Activated naive CD8-positive, alpha-beta T cell treated with anti-CD3 and anti-CD28 coated beads, Interleukin-2, amount 10 ng/mL, durations not matched to agents 7 days and 5 days (primary cell): ENCODE data around the gene CTNNBL1. TPM values are rescaled to one million over a fixed set of nuclear protein-coding genes. Genes with fewer than 3 reads are reported as not detected.
"Not testable (repeated sequence)": the region's sequence is repeated elsewhere in the genome, so short reads cannot be mapped to it uniquely, and the experiment has no call there.

Experiments used
- ATAC-seq: fragments of 150-1000 bp; cut with Tn5 transposase; one replicate; pipeline ENCODE4 v1.10.0; 2021; ENCODE audit warnings: low read depth, moderate library complexity
- POLR2A ChIA-PET: fragments of 350-600 bp; sonication (Branson Sonifier 250); formaldehyde crosslinking; loops from one replicate; lab custom pipeline; 2021; ENCODE audit warnings: antibody characterized with exemption; lab: Charles Lee
- DNase-seq: peaks from one replicate; pipeline ENCODE4 v3.0.0; 2021
- H3K27ac Mint-ChIP-seq: one replicate; pipeline ENCODE4 v1.8.0; 2022; ENCODE audit warnings: mild to moderate bottlenecking, mixed read lengths
- H3K27me3 Mint-ChIP-seq: one replicate; pipeline ENCODE4 v1.8.0; 2022; ENCODE audit warnings: mild to moderate bottlenecking, moderate library complexity, mixed read lengths
- H3K36me3 Mint-ChIP-seq: one replicate; pipeline ENCODE4 v1.8.0; 2021; ENCODE audit warnings: mild to moderate bottlenecking, mixed read lengths
- H3K4me1 Mint-ChIP-seq: one replicate; pipeline ENCODE4 v1.8.0; 2021; ENCODE audit warnings: mixed read lengths
- H3K4me3 Mint-ChIP-seq: one replicate; pipeline ENCODE4 v1.8.0; 2022; ENCODE audit warnings: mild to moderate bottlenecking, moderate library complexity, mixed read lengths
- H3K9me3 Mint-ChIP-seq: one replicate; pipeline ENCODE4 v1.8.0; 2021; ENCODE audit warnings: mixed read lengths
- total RNA-seq, 2 experiments: library from RNA; stranded (reverse); gene quantifications; one replicate each; pipeline ENCODE4 v1.2.3, GENCODE V29; 2021

Gene CTNNBL1
- total RNA-seq, 2 experiments from 2014 or later = 62.3 to 66.7 TPM

- no peak for ATAC-seq
Observed at GRCh38 chr20:37687478-37687805, 6.4 kb upstream of the CTNNBL1 start.

GRCh38 chr20:37688093-37688492, 5.7 kb upstream of the CTNNBL1 start:
- peaks cover 44% of the 10 kb centered on the region for H3K27me3 Mint-ChIP-seq
- no peak overlapping the region for H3K4me3 Mint-ChIP-seq
- ATAC-seq (no peak), DNase-seq (no peak)
- H3K27ac Mint-ChIP-seq = no peak overlapping the region
- no peaks in the 10 kb centered on the region for H3K9me3 Mint-ChIP-seq
- POLR2A ChIA-PET = no interaction called here
- H3K36me3 Mint-ChIP-seq = no peaks in the 10 kb centered on the region
- H3K4me1 Mint-ChIP-seq = peaks cover 6% of the 10 kb centered on the region

More at GRCh38 chr20:37687478-37687805, 6.4 kb upstream of the CTNNBL1 start:
- no peak for DNase-seq
- H3K4me1 Mint-ChIP-seq = peaks cover 2% of the 10 kb centered on the region
- POLR2A ChIA-PET = no interaction called here
- H3K36me3 Mint-ChIP-seq = no peaks in the 10 kb centered on the region
- H3K4me3 Mint-ChIP-seq = no peak overlapping the region
- no peak overlapping the region for H3K27ac Mint-ChIP-seq
- H3K9me3 Mint-ChIP-seq = no peaks in the 10 kb centered on the region
- peaks cover 40% of the 10 kb centered on the region for H3K27me3 Mint-ChIP-seq

- DNase-seq (no peak), ATAC-seq (no peak)
- peaks cover 16% of the 10 kb centered on the region for H3K4me1 Mint-ChIP-seq
- peaks cover 1% of the 10 kb centered on the region for H3K36me3 Mint-ChIP-seq
- no peak overlapping the region for H3K4me3 Mint-ChIP-seq
- POLR2A ChIA-PET = no interaction called here
- H3K27ac Mint-ChIP-seq = no peak overlapping the region
- peaks cover 40% of the 10 kb centered on the region for H3K27me3 Mint-ChIP-seq
- no peaks in the 10 kb centered on the region for H3K9me3 Mint-ChIP-seq
Observed at GRCh38 chr20:37690626-37691369, 3.0 kb upstream of the CTNNBL1 start.

GRCh38 chr20:37692459-37693166, 1.2 kb upstream of the CTNNBL1 start:
- H3K27ac Mint-ChIP-seq = no peak overlapping the region
- peaks cover 18% of the 10 kb centered on the region for H3K4me1 Mint-ChIP-seq
- DNase-seq (no peak), ATAC-seq (no peak)
- POLR2A ChIA-PET = no interaction called here
- H3K4me3 Mint-ChIP-seq = peak overlapping the region; percentile 98
- H3K9me3 Mint-ChIP-seq = no peaks in the 10 kb centered on the region
- H3K36me3 Mint-ChIP-seq = peaks cover 7% of the 10 kb centered on the region
- H3K27me3 Mint-ChIP-seq = peaks cover 31% of the 10 kb centered on the region

- POLR2A ChIA-PET = interaction anchor here (1.8 kb wide), 1 partner anchor 52 kb away, joined by 8 read pairs; no protein-coding TSS in a partner anchor
- peaks cover 27% of the 10 kb centered on the region for H3K27me3 Mint-ChIP-seq
Observed at GRCh38 chr20:37693242-37693634, 592 bp upstream of the CTNNBL1 start.

GRCh38 chr20:37695684-37696342, 2.0 kb downstream of the CTNNBL1 start:
- ATAC-seq (no peak), DNase-seq (no peak)
- Mint-ChIP-seq H3K9me3 (no peaks in the 10 kb centered on the region), H3K4me1 (peaks cover 18% of the 10 kb centered on the region), H3K27me3 (peaks cover 9% of the 10 kb centered on the region), H3K36me3 (peaks cover 7% of the 10 kb centered on the region), H3K27ac (no peak overlapping the region), H3K4me3 (peak overlapping the region; percentile 27)
- POLR2A ChIA-PET = no interaction called here

More at GRCh38 chr20:37693242-37693634, 592 bp upstream of the CTNNBL1 start:
- no peak overlapping the region for H3K27ac Mint-ChIP-seq
- peaks cover 18% of the 10 kb centered on the region for H3K4me1 Mint-ChIP-seq
- H3K36me3 Mint-ChIP-seq = peaks cover 7% of the 10 kb centered on the region
- DNase-seq (no peak), ATAC-seq (no peak)
- no peaks in the 10 kb centered on the region for H3K9me3 Mint-ChIP-seq
- peak overlapping the region; percentile 98 for H3K4me3 Mint-ChIP-seq

- no peak for ATAC-seq
Observed at GRCh38 chr20:37697314-37697713, 3.5 kb downstream of the CTNNBL1 start.

GRCh38 chr20:37699202-37699601, 5.4 kb downstream of the CTNNBL1 start:
- Mint-ChIP-seq H3K4me3 (no peak overlapping the region), H3K36me3 (peaks cover 6% of the 10 kb centered on the region), H3K27me3 (no peaks in the 10 kb centered on the region), H3K27ac (no peak overlapping the region), H3K9me3 (no peaks in the 10 kb centered on the region), H3K4me1 (peaks cover 13% of the 10 kb centered on the region)
- no peak for DNase-seq
- ATAC-seq = no peak
- POLR2A ChIA-PET = interaction anchor here (0.6 kb wide), 1 partner anchor 17 kb away, joined by 3 read pairs; no protein-coding TSS in a partner anchor

More at GRCh38 chr20:37697314-37697713, 3.5 kb downstream of the CTNNBL1 start:
- POLR2A ChIA-PET = no interaction called here
- Mint-ChIP-seq H3K4me1 (peaks cover 18% of the 10 kb centered on the region), H3K4me3 (no peak overlapping the region), H3K27me3 (peaks cover 4% of the 10 kb centered on the region), H3K9me3 (no peaks in the 10 kb centered on the region), H3K36me3 (peaks cover 7% of the 10 kb centered on the region), H3K27ac (no peak overlapping the region)
- DNase-seq = no peak

- no peak overlapping the region for H3K27ac Mint-ChIP-seq
- H3K4me3 Mint-ChIP-seq = no peak overlapping the region
- DNase-seq = no peak
- H3K27me3 Mint-ChIP-seq = no peaks in the 10 kb centered on the region
- H3K4me1 Mint-ChIP-seq = peaks cover 9% of the 10 kb centered on the region
- H3K9me3 Mint-ChIP-seq = no peaks in the 10 kb centered on the region
- ATAC-seq = no peak
- POLR2A ChIA-PET = no interaction called here
- peaks cover 6% of the 10 kb centered on the region for H3K36me3 Mint-ChIP-seq
Observed at GRCh38 chr20:37700301-37700700, 6.5 kb downstream of the CTNNBL1 start.

- H3K36me3 Mint-ChIP-seq, H3K4me1 Mint-ChIP-seq, H3K27ac Mint-ChIP-seq, DNase-seq, H3K9me3 Mint-ChIP-seq, H3K27me3 Mint-ChIP-seq, H3K4me3 Mint-ChIP-seq, POLR2A ChIA-PET, ATAC-seq: not testable (repeated sequence)
Observed at GRCh38 chr20:37701676-37702075, 7.8 kb downstream of the CTNNBL1 start.

- H3K4me3 Mint-ChIP-seq = no peak overlapping the region
- no peak for ATAC-seq
- POLR2A ChIA-PET = no interaction called here
- no peaks in the 10 kb centered on the region for H3K27me3 Mint-ChIP-seq
- peaks cover 1% of the 10 kb centered on the region for H3K4me1 Mint-ChIP-seq
- H3K36me3 Mint-ChIP-seq = peaks cover 6% of the 10 kb centered on the region
- no peaks in the 10 kb centered on the region for H3K9me3 Mint-ChIP-seq
- no peak for DNase-seq
- H3K27ac Mint-ChIP-seq = no peak overlapping the region
Observed at GRCh38 chr20:37702403-37703034, 8.7 kb downstream of the CTNNBL1 start.

GRCh38 chr20:37703035-37703845, 9.4 kb downstream of the CTNNBL1 start:
- ATAC-seq = no peak
- no peak for DNase-seq
- Mint-ChIP-seq H3K4me3 (no peak overlapping the region), H3K27ac (no peak overlapping the region), H3K27me3 (no peaks in the 10 kb centered on the region), H3K4me1 (peaks cover 1% of the 10 kb centered on the region), H3K36me3 (peaks cover 10% of the 10 kb centered on the region), H3K9me3 (no peaks in the 10 kb centered on the region)
- POLR2A ChIA-PET = no interaction called here
